HG03280 (cell line): ENCODE measurements around the gene SLCO4A1.

Source experiments
- ATAC-seq: cut with Tn5 transposase; IDR thresholded peaks from one replicate; pipeline ENCODE4 v1.9.1; 2021; ENCODE audit warnings: mild to moderate bottlenecking, moderate library complexity; ENCODE audit not compliant: unreplicated experiment

SLCO4A1 gene

DNA sequence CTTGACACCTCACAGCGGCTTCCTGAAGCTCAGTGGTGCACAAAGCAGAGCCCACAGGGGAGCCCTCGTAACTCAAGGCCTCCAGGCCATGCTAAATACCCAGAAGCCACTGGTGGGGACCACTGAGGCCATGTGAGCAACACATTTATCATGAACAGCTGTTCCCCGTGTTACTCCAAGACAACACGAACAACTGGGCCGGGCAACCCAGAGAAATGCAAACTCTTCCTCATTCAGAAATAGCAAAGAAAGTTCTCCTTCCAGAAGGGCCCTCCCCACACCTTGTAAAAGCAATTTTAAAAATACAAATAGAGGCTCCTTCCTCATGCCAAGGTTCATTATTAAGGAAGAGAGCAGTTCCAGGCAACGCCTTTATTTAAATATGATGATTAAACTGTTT, 36.3 kb upstream of the SLCO4A1 start:
- no peak for ATAC-seq

DNA sequence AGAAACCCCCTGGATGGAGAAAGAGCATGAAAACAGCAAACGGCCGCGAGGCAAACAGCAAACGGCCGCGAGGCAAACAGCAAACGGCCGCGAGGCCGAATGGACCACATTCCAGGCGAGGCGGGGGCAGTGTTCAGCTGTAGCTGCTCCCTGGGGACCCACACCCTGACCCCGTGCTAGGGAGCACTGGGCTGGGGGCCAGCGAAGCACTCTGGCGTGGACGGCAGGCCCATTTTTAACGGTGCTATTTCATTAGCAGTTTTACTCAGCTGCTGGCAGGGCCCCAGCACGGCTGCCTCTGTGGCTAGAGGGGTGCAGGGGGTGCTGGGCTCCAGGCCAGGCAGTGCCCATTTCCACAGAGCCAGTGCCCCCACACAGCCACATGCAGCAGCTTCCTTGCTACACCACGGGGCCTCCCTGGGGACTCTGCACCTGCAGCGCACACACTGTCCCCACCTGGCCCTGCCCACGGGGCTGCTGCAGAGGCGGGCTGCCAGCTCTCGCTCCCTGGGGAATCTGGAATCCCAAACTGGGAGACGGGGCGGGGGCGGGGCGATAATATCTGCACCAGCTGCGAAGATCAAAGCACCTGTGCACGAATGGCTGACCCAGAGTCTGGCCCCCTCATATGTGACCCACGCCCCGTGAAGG, 35.6 kb upstream of the SLCO4A1 start:
- no peak for ATAC-seq

DNA sequence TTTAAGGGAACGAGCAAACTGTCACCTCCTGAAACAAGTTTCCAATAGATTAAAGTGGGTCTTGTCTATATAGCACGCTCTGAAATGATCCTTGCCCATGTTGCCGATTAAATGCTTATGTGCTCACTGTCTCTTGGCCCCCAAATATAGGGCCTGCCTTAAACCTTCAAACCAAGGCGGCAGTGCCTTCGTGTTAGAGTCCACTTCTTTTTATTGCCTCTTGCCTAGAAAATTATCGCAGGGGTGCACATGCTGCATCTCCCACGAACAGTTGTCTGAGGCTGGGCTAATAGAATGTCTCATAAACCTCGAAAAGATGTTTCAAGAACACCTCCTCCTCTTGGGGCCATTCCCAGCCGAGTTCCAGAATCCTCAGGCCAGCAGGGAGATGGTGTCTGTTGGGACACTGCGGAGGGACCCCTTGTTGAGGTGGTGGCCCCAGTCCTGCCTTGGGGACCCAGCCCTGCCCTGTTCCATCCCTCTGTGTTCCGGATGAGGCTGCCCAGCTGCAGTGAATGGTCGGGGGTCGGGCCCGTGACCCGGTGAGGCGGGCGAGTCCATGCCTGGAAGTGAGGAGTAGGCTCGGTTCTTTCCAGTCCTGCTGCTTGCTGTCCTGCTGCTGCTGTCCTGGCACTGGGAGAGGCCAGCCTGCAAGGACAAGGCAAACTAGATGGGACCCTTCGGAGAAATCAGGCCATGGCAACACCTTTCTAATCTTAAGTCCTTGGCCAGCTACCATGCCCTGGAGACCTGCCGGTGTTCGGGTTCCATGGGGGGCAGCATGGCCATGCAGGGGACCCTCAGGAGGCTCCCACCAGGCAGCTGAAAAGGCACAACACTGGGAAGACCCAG, 34.7 kb upstream of the SLCO4A1 start:
- ATAC-seq, result no peak

DNA sequence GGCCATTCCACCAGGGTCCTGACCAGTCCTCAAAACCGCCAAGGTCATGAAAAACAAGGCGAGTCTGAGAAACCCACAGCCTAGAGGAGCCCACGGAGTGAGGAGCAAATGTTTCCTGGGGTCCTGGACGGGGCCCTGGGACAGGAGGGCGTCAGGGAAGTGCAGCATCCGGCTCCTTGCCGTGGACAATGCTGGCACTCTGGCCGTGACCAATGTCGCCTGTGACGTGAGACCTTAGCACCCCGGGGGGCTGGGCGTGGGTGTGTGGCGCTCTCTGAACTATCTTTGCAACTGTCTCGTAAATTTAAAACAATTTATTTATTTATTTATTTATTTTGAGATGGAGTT, 34.1 kb upstream of the SLCO4A1 start:
- ATAC-seq, result no peak

DNA sequence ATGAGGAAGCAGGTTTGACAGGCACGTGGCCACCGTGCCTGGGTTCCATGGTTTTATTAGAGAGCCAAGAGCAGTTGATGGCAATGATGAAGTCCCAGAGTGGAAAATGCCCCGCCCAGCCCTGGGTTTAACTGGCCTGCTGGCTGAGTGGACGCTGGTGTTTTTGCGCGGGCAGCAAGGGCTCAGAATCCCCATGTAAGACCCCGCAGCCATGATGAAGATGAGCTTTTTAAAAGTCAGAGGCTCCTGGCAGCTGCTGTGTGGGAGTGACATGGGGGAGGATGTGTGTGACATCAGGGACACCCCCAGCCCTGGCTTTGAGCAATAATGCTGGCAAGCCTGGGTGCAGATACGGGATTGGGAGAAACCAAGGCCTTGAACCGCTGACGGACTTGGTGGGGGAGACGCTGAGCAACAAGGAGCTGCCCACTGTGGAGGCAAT, 33.0 kb upstream of the SLCO4A1 start:
- no peak for ATAC-seq

DNA sequence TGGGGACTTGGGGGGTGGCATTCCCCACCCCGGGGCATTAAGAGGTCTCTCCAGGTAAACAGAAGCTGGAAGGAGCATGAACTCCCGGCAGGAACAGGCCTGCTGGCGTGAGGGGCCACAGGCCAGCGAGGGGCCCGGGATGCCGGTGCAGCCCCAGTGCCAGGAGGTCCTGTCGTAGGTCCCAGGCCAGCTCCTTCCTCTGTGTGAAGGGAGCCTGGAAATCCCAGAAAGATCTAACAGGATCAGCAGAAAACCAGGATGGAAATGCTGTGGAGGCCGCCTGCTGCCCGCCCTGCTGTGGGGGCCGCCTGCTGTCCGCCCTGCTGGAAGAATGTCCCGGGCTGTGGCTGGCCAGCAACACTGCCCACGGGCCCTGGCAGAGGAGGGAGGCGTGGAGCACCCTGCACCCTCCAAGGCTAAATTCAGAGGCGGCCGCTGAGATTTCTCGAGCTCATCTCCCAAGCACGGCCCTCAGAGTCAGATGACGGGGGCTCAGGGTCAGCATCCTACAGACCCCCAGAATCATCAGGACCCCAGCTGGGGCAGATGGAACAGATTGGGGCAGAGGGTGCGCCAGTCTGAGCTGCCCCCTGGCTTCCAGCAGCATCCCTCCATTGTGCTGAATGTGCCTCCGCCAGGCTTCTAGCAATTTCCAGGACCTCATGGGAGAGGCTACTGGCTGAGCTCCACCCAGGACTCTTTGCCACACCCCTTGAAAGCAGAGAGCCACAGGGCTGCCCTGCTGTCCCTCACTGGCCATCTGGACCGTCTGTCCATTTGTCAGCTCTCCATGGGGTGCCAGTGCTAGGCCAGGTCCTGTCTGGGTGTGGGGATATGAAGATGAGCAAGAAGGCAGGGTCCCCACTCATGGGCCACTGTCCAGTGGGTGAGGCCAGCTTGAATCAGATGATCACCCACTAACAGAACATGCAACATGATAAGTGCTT, 32.2 kb upstream of the SLCO4A1 start:
- ATAC-seq, result no peak

DNA sequence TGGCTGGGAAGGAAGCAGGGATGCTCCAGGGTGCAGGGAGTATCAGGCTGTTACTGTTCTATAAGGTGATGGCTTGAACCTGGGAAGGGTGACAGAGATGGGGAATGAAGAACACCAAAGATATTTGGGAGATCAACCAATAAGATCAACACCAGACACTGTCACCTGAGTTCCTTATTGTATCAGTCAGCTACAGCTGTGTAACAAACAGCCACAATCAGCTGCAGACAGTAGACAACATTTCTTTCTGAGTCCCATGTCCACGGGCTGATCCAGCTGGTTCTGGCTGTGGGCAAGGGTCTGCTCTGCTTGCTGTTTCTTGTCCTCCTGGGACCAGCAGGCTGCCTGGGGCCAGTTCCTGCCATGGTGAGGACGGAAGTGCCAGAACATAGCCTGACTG, 31.3 kb upstream of the SLCO4A1 start:
- ATAC-seq, result no peak

DNA sequence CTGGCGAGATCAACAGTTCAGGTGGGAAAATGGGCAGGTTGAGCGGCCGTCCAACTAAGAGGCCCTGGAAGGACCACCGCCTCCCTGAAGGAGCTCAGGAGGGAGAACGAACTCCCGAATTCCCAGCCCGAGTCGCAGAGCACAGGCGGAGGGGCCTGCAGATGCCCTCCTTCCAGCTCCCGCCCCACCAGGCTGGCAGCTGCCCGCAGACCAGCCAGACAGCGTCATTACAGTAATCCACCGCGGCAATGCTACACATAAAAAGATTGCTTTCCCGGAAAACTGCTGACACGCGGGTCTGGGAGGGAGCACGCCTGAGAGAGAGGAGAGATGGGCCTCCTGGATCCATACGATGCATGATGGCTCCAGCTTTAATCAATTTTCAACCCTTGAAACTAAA, 30.5 kb upstream of the SLCO4A1 start:
- ATAC-seq, result no peak

DNA sequence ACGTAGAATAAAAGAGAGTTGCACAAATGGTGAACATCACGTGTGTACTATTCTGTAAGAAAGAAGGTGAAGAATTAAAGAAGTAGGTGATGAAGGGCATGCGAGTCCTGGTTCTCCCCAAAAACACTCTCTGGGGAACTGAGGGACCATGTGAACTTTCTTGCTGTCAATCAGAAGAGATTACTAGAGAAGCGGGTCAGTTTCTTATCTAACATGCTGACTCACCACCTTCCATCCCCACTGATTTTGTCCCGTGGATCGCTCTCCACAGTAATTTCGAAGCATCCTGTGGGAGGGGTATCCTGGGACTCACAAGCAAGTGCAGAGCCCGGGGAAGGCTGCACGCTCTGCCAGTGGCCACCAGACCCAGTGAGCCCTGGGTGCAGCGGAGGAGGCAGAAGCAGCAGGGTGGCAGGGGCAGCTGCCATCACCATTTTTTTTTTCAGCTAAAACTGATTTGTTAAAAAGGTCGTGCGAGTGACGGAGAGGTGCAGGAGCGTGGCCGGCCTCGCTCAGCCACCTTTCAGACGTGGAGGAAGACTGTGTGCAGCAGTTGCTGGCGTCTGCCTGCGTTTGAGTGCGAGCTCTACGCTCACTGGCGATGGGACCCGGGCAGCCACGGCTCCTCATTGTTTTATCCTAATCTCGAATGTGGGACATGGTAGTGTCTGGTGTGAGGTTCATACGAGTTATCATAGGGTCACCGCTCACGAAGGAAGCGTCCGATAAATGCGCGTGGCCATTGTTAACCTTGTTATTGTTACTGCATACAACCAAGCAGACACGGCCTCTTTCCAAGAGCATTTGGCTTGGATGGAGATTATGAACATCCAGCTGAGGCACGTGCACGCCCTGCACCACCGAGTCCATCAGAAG, 28.0 kb upstream of the SLCO4A1 start:
- no peak for ATAC-seq

DNA sequence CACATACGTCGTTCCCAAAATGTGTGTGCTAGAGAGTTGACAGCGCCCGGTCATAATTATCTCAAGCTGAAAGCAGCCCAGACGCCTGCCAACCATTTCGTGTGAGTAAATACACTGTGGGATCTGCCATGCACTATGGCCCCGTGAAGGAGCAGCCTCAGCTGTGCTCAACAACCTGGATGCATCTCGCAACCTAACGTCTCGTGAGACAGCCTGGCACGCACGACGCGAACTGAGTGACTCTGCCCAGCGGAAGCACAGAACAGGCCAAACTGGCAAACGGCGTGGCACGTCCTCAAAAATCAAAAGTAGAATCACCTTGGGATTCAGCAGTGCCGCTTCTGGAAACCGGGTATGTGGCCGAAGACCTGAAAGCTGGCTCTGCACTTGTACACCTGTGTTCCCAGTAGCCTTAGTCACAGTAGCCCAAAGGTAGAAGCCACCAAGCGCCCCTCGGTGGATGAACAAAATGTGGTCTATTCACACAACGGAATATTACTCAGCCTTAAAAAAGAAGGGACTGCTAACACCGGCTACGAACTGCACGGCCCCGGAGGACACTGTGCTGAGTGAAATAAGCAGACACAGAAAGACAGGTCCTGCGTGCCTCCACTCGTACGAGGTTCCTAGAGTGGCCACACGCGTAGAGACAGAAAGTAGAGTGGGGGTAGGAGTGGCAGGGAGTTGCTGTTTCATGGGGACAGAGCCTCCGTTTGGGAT, 27.2 kb upstream of the SLCO4A1 start:
- no peak for ATAC-seq

DNA sequence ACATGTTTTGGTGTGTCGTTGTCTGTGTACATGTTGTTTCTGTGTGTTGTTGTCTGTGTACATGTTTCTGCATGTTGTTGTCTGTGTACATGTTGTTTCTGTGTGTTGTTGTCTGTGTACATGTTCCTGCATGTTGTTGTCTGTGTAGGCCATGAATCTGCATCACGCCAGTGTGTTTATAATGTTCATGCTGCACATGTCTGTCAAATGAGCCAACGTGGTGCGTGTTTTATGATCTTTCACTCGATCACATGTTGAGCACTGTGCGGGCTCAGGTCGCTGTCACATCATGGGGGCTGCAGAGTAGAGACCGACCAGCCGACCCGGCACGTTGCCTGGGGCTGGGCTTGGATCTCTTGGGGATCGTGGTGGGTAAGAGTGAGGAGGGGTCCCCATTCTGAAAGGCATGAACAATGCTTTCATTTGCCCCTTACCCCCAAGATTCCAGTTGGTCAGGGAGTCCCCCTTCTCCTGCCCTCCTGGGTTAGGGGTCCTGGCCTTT, 26.5 kb upstream of the SLCO4A1 start:
- no peak for ATAC-seq

DNA sequence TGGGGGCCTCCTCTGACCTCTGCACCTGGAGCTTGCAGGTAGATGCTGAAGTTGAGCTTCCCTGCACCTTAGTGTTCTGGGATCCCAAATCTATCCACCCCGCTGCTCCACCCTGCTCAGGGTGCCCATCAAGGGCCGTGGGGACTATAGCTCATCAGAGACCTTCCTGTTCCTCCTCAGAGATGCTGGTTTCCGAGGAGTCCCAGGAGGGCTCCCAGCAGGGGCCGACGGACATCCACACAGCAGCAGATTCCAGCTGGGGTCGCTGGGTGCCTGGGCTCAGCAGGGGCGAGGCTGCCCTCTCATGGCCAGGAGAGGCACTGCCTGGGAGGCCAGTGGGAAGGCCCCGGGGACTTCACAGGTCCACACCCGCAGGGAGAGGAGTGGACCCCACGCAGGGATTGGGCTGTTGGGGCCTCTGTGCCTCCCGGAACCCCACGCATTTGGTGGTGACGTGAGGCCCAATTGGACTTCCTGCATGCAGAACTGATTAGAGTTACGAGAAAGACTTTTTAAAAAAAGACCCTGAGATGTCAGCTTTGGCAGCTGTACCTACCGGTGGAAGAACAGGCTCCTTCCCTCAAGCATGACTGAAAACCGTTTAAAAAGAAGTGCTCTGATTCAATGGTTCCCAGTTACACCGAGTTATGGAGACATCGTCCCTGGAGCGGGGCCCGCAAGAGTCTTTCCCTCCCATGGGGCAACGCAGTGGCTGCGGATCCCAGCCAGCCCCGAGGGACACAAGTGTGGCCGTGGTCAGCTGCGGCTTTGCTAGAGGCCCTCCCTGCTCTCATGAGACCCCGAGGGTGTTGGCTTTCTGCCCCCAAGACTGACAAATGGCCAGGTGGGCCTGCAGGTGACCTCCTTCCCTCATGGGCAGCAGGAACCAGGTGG, 25.3 kb upstream of the SLCO4A1 start:
- peak; percentile 66 for ATAC-seq

DNA sequence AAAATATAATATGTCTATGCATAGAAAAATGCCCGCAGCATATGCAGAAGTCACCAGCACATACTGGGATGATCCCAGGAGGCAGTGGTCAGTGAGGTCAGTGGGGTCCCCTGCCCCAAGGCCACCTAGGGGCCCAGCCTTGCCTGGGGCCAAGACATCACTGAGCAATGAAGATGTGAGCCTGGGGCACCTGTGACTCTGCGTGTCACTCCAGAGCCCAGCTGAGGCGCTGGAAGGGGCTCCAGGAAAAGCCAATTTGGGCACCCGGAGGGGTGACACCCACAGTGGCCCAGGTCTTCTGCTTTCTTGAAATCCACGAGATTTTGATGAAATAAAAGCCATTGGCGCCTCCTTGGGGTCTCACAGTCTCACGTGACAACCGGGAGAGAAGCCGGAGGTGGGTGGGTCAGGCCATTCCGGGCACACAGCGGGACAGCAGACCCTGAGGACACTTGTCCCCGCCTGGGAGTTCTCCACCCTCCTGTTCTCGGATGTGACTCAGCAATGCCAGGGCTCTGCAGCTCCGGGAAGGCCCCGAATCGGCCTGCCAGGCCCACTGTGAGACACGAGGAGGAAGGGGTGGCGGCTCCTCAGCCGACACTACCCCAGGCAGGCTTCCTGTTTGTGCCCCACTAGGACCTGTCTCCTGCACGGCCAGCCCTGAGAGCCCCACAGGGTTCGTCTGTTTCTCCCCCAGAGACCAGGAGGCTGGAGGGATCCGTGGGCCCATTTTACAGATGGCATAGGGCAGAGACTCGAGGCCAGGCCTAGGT, 24.4 kb upstream of the SLCO4A1 start:
- ATAC-seq, result no peak

DNA sequence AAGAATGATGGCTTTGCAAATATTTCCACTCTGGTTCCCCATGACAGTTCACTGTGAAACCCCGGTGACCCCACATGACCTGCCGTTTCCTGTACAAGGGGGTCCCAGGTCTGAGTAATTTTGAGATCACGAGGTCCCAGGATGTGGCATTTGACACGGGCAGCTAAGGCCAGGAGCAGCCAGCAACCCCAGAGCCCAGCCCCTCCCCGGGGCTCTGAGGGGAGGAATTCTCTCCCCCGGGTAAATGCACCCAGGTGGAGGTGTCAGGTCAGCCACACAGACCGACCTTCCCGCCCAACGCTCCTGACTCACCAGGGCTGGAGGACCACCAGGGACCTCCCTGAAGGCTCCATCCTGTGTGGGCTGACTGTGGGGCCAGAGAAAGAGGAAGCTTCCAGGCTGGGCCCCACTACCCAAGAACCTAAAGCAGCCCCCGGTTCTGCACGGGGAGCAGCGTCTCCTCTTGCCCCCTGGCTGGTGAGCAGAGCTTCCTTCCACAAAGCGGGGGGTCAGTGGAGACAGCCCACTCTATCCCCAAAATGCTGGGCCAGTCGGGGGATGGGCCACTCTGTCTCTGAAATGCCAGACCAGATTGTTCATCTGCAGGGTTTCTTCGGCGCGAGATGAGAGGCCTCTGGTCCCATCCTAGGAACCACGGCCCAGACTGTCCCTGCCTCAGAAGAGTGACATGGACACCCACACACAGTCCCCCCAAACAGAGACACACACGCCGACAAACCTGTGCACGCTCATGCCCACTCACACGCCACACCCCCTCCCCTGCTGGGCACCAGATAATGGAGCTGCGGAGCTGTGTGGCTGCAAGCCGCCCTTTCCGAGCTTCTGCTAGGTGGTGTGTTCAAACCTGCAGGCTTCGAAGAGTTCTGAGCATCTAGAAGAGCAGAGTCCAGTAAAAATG, 23.4 kb upstream of the SLCO4A1 start:
- ATAC-seq, result no peak

DNA sequence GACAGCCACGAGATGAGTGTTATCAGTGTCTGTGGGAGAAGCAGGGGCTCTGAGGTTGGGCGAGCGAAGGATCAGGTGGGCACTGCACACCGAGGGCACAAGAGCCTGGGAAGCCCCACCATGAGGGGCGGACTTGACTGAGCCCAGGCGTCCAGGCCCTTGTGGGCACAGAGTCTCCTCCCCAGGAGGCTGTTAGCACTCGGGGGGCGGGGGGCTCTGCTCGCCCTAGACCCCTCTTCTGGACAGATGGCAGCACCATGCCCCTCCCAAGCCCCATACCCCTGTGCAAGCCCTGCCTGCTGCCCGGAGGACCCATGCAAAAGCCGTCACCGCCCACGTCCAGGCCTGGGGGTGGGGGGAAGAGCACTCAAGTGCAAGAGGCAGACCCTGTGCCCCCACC, 21.7 kb upstream of the SLCO4A1 start:
- no peak for ATAC-seq

DNA sequence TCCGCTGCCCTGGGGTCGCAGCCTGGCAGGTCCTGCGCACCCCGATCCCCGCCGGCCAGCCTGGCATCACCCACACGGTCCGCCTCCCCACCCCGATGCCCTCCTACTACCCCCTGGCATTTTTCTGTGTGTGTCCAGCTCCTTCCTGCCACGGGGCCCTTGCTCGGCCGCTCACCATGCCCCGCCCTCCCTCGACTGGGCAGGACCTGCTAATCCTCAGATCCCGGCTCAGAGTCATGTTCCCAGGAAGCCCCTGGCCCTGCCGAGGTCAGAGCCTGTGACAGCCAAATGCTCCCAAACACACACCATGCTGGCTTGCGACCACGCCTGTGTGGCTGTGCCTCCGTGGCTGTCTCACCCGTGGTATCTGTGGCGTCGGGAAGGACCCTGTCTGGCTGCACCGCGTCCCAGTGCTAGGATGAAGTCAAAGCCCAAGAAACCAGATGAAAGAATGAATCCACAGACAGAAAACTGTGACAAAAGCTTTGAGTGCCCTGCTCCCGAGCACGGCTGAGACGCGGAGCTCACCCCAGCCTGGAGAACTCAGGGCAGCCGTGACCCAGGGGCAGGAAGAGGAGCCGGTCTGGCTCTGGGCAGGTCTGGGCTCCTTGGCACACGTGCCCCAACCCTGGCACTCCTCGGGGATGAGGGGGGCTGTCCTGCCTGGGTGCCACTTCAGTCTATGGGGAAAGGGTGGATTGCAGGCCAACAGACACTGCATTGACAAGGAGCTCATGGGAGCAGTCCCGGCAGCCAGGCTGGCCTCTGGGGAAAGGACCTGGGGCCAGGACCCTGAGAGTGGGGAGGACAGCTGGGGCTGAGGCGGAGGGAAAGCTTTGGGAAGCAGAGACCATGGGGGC, 20.8 kb upstream of the SLCO4A1 start:
- ATAC-seq, result no peak
